IPS DF 6.9 (cell line): ENCODE measurements around the gene CIDEB.

Experiments used
- DNase-seq: peaks from one replicate; pipeline ENCODE4 v3.0.0-alpha.2; 2013; ENCODE audit warnings: low read depth, low spot score
- H3K27ac ChIP-seq: one replicate; pipeline ENCODE4 v1.5.1; 2013; ENCODE audit warnings: low read length, control low read depth
- H3K27me3 ChIP-seq: 2 replicates; pipeline ENCODE4 v1.6.1; 2013; ENCODE audit warnings: mild to moderate bottlenecking, low read length; ENCODE audit not compliant: control insufficient read depth, insufficient read depth
- H3K36me3 ChIP-seq: 2 replicates; pipeline ENCODE4 v1.6.1; 2013; ENCODE audit warnings: low read length; ENCODE audit not compliant: control insufficient read depth, insufficient read depth
- H3K4me1 ChIP-seq: 2 replicates; pipeline ENCODE4 v1.6.1; 2013; ENCODE audit warnings: low read length; ENCODE audit not compliant: control insufficient read depth, insufficient read depth
- H3K4me3 ChIP-seq: 2 replicates; pipeline ENCODE4 v1.5.1; 2013; ENCODE audit warnings: mild to moderate bottlenecking, low read length
- H3K9me3 ChIP-seq: 2 replicates; pipeline ENCODE4 v1.6.1; 2013; ENCODE audit warnings: low read length, inconsistent platforms; ENCODE audit not compliant: control insufficient read depth, insufficient read depth
- whole genome bisulfite sequencing: extraction: QIAGEN DNeasy Blood & Tissue Kit; methylation state at CpG from one replicate; pipeline ENCODE4 v1.1.7; 2013; ENCODE audit warnings: mixed read lengths, missing lambda C conversion rate; ENCODE audit not compliant: insufficient read length, insufficient coverage; 5-methylcytosine and 5-hydroxymethylcytosine counted together

CIDEB gene

DNA sequence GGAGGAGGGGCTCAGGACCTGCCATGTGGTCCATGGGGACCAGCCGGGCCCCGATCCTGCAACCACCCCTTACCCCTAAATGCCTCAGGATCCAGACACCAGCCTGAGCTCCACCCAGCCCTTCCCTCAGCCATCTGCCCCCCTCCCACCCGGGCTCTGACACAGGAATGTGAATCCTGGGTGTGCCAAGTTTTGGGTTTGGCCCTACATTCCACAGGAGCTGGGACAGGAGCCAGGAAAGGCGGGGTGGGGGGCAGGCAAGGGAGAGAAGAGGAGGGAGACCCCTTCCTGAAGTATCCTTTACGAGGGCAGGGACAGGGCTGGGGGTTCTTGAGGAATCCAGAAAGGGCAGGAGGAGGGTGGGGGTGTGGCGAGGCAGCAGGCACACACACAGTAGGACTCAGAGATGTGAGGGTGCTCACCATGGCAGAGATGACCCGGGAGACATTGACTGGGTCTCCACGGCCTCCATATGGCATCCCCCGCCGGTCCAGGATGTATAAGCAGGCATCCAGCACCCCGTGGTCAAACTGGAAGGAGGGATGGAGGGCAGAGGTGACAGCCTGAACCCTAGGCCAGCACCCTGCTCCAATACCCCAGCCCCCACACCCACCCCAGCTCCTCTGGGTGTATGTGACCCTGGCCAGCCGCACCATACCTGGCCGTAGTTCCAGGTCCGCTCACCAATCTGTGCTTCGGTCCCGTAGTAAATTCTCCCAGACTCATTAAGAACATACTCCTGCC is 48.3 kb downstream of the CIDEB start:
- no peak for DNase-seq
- Histone ChIP-seq H3K27ac (no peak overlapping the region), H3K36me3 (no peaks in the 10 kb centered on the region), H3K4me3 (no peak overlapping the region), H3K9me3 (no peaks in the 10 kb centered on the region), H3K27me3 (no peaks in the 10 kb centered on the region), H3K4me1 (no peaks in the 10 kb centered on the region)
- no CpG with 5 or more reads among the region's 16 CpGs for WGBS

- Histone ChIP-seq H3K9me3 (no peaks in the 10 kb centered on the region), H3K36me3 (no peaks in the 10 kb centered on the region), H3K27ac (no peak overlapping the region), H3K27me3 (no peaks in the 10 kb centered on the region), H3K4me3 (no peak overlapping the region), H3K4me1 (no peaks in the 10 kb centered on the region)
- no CpG with 5 or more reads among the region's 18 CpGs for WGBS
- DNase-seq, result no peak
These were observed 49.1 kb downstream of the CIDEB start for GRCh38 chr14:24258548-24259265.

GRCh38 chr14:24258119-24258518 is 49.7 kb downstream of the CIDEB start:
- Histone ChIP-seq H3K9me3 (no peaks in the 10 kb centered on the region), H3K4me3 (no peak overlapping the region), H3K27ac (no peak overlapping the region), H3K27me3 (no peaks in the 10 kb centered on the region), H3K36me3 (no peaks in the 10 kb centered on the region), H3K4me1 (no peaks in the 10 kb centered on the region)
- no CpG with 5 or more reads among the region's 9 CpGs for WGBS
- no peak for DNase-seq

GRCh38 chr14:24256960-24257359 is 50.8 kb downstream of the CIDEB start:
- DNase-seq, result no peak
- no peaks in the 10 kb centered on the region for H3K4me1 ChIP-seq
- no CpG with 5 or more reads among the region's 4 CpGs for WGBS

DNA sequence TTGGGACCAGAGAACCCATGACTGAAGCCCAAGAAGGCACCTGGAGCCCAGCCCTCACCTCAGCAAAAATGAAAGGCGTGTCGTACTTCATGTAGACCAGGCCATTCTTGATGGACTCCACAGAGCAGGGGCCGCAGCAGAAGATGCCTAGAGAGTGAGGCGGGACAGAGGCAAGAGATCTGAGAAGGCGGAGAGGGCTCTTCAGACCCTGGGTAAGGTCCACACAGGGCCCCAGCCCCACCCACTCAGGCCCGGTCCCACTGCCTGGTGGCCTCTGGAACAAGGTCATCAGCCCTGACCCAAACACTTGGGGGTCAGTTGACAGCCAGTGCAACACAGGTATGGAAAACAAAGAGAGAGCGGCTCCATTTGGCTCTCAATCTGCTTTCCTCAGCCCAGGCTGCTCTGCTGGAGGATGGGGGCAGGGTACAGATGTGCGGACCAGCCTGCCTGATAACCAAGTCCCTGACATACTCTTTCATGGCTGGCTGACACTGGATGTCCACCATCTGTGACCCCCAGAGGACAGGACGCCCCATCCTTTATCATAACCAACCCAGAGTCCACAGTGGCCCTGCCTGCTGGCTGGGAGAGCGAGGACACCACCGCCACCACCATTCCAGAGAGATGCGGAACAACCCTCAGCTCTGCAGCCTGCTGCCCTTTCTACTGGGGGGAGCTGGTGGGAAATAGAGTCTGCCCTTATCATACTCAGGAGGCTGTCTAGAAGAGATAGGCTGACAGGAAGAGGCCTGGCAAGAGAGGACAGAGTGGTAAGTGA is 51.7 kb downstream of the CIDEB start:
- no CpG with 5 or more reads among the region's 12 CpGs for WGBS
- DNase-seq, result no peak
- Histone ChIP-seq H3K9me3 (no peaks in the 10 kb centered on the region), H3K27ac (no peak overlapping the region), H3K36me3 (no peaks in the 10 kb centered on the region), H3K27me3 (no peaks in the 10 kb centered on the region), H3K4me3 (no peak overlapping the region), H3K4me1 (no peaks in the 10 kb centered on the region)

More at GRCh38 chr14:24256960-24257359, 50.8 kb downstream of the CIDEB start:
- Histone ChIP-seq H3K4me3 (no peak overlapping the region), H3K36me3 (no peaks in the 10 kb centered on the region), H3K9me3 (no peaks in the 10 kb centered on the region), H3K27me3 (no peaks in the 10 kb centered on the region), H3K27ac (no peak overlapping the region)

GRCh38 chr14:24255438-24255837 is 52.3 kb downstream of the CIDEB start:
- no CpG with 5 or more reads among the region's 8 CpGs for WGBS
- Histone ChIP-seq H3K36me3 (no peaks in the 10 kb centered on the region), H3K9me3 (no peaks in the 10 kb centered on the region), H3K4me1 (no peaks in the 10 kb centered on the region), H3K27me3 (no peaks in the 10 kb centered on the region), H3K27ac (no peak overlapping the region), H3K4me3 (no peak overlapping the region)
- DNase-seq, result no peak
